ENCODE data around the gene TPT1.

The TPT1 gene

GRCh38 chr13:45333977-45334922, 6.7 kb downstream of the TPT1 start:
- no peak for DNase-seq (ENCODE audit: low read depth)

DNA sequence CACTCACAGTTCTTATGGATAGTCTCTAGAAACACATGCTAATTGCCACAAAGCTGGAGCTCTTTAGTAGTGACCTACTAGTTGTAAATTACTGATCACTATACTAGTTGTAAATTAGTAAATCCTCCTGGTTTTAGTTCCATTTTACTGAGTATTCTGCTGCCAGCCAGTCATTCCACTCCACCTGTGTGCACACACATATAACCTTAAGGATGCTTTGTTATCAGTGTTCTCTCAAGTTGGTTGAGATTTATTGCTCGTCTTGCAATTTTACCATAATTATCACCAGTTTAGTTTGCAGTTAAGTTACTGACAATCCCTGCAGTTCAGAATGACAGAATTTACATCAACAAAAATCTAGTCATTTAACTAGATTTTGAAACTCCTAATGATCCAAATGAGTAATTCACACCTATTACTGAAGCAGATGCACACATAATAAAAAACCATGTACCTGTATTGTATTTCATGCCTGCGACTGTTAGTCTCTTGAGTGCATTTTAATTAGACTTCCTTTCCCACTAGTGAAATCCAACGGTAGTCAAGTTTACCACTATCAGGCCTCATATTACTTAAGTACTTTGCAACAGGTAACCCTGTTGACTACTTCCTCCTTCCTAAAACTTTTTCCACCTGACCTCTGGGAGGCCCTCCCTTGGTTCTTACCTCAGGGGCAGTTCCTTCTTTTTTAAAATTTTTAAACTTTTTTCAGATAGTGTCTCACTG, 7.6 kb downstream of the TPT1 start:
- no peak for DNase-seq (ENCODE audit: low read depth)

DNA sequence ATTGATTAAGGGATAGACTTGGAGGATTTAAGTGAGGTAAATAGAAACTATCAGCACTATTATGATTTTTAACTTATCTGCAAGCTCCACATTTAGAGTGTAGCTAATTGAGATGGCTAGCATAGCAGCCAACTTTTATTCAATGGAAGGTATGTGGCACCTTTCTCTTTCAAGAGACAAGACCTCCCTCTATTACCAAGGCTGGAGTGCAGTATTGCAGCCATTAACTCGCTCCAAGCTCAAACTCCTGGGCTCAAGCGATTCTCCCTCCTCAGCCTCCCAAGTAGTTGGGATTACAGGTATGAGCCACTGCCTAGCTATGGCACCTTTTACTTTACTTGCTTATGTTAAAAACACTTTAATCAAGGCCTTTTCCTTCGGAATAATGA, 8.2 kb downstream of the TPT1 start:
- DNase-seq (ENCODE audit: low read depth), result no peak

DNA sequence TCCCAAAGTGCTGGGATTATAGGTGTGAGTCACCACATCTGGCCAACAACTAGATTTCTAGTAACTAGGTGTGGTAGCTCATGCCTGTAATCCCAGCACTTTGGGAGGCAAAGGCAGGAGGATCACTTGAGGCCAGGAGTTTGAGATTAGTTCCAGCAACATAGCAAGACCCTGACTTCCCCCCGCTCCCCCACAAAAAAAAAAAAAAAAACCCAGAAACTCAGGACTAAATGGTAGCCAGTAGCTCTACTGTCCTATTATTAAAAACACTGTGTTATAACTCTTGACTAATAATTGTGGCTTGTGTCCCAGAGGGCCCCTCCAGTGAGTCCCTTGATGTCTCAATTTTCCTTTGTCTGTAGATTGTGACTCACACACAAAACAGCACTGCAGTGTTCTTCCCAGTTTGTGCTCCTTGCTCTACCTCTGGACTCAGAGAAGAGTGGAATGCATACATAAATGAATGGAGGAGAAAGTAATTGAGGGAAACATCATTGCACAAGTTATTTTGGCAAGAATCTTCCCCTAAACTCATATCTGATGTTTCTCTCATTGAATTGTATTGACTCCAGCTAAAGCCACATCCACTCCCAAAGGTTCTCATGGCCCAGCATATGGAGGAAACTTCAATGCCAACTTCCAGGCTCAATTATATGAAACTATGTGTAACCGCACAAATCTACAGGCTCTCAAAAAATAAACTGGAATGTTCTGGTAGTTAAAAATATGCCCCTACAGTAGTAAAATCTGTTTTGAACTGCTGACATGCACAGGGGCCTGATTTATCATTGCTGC, 8.8 kb downstream of the TPT1 start:
- no peak for DNase-seq (ENCODE audit: low read depth)

DNA sequence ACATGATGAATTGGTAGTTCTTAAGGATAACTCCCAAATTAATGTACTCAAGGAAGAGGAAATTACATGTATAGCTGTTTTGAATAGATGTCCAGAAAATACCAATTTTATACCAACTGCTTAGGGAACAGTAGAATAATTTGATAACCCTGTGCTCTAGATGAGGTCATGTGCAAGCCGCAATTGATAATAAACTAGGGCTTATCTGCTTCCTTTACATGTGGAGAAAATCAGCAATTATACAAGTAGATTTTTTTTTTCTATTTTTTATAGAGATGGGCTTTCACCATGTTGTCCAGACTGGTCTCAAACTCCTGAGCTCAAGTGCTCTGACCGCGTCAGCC, 9.3 kb downstream of the TPT1 start:
- DNase-seq (ENCODE audit: low read depth), result no peak

- no peak for DNase-seq (ENCODE audit: low read depth)
These were observed 9.8 kb downstream of the TPT1 start for GRCh38 chr13:45331123-45331619.

DNA sequence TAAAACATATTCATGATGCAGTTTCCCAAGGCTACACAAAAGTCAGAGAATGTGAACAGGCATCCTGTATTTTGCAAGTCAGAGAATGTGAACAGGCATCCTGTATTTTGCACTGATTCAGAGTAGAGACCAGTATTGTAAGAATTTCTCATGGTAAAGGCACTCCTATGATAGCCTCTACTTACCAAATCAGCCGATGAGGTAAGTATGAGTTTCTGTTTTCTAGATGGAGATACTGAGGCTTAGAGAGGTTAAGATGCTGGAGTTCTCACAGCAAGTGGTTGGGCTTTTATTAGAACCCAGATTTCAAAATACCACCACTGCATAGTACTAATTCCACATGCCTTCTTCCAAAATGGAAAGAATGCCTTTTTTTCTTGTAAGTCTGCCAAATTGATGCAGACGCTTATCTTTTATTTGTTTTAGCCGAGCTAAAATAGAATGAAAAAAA, 12.3 kb downstream of the TPT1 start:
- DNase-seq (ENCODE audit: low read depth), result no peak

DNA sequence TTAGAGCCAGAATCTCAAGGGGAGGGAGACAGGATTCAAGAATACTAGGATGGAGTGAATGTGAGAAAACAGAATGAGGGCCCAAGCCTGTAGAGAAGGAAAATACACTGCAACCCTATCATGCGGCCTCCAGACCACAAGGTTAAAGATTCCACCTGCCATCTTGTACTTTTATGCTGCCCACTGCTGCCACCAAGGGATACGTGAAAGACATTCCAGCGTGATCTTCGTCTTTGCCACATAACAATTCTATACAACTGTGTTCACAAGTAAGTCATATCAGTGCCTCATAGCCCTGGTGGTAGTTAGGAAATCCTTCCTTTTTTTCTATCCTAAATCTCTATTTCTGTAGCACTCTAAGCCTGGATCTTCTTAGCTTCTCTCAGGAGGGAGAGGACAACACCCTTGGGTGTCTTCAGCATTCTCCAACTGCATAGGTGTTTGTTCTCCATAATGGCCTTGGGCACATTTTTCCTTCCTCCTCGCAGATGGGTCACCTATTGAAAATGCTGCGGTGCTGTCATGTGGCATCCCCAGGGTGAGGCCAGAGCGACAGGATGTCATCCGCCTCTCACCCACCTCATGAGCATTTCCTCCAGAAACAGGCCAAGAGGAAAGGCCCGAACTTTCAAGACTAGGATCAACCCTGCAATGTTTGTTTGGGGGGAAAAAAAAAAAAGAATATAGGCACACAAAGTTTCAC, 13.6 kb downstream of the TPT1 start:
- DNase-seq (ENCODE audit: low read depth), result no peak

DNA sequence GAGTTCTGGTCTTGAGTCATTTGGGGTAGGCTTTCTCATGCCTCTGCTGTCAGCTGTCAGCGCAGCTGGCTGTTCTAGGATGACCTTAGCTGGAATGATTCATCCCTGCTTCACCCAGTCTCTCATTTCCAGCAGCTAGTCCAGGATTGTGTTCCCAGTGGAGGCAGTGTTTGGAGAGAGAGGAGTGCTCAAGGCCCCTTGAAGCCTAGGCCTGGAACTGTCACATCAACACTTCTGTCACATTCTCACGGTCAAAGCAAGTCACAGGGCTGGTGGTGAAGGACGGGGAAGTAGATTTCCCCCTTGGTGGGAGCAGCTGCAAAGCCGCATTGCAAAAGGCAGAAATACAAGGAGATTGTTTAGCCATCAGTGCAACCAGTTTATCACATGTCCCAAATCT, 15.2 kb downstream of the TPT1 start:
- DNase-seq (ENCODE audit: low read depth), result no peak

DNA sequence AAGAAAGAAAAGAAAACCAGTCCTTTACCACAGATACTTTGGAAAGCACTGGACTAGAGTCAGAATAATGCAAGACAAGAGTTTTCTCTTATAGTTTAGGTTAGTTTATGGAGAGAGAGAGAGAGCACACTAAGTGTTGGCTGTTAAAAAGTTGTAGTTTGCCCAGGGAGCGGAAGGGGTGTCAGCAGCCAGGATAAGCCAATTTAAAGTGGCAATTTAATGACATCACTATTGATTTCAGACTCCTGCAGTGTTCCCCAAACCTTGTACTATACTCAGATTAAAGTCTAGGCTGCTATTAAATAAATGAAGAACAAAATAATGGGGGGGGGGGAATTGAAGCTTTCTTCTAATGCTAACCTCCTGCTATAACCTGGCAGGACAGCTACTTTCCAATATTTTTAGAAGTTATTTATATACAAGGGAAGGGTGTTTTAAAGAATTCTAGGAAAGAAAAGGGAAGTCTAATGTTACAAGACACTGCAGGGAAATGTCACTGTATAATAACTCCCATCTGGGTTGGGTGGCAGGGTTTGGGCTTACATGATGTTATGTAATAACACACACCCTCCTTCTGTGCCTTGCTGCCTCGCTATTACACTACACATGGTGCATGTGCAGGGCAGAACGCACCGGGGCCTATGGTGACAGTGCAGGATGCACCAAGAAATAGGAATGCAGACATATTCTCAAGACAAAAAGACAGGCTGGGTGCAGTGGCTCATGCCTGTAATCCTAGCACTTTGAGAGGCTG, 19.9 kb downstream of the TPT1 start:
- DNase-seq (ENCODE audit: low read depth), result no peak

GRCh38 chr13:45316996-45317395, 24.0 kb downstream of the TPT1 start:
- no peak for DNase-seq (ENCODE audit: low read depth)

- DNase-seq (ENCODE audit: low read depth), result no peak
These were observed 24.6 kb downstream of the TPT1 start for GRCh38 chr13:45316338-45316737.

DNA sequence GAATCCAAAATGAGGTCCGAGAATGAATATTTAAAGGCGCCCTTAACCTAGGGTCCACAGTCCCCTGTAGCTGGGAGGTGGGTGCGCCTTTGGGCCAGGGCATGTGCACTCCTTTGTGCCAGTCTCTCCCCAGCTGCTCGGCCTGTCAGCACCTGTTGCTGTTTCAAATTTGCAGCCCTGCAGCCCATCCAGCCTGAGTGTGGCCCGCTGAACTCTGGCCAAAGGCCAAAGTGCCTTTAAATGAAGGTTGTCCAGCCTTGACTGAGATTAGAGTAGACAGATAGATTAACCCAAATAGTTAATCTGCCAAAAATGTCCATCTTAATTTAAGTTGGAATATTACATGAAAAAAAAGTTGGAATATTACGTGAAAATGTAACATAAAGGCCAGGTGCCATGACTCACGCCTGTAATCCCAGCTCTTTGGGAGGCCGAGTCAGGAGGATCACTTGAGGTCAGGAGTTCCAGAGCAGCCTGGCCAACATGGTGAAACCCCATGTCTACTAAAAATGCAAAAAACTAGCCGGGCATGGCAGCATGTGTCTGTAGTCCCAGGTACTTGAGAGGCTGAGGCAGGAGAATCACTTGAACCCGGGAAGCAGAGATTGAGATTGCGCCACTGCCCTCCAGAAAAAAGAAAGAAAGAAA, 25.3 kb downstream of the TPT1 start:
- no peak for DNase-seq (ENCODE audit: low read depth)

DNA sequence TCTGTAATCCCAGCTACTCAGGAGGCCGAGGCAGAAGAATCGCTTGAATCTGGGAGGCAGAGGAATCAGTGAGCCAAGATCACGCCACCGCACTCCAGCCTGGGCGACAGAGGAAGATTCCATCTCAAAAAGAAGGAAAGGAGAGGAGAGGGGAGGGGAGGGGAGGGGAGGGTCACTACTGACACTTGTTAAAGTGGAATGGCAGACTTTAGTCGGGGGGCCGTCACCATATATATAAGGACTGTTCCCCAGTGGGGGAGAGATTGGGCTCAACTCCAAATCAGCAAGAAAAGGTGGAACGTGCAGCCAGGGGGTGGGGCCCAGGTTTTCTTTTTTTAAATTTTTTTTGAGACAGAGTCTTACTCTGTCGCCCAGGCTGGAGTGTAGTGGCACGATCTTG, 26.2 kb downstream of the TPT1 start:
- DNase-seq (ENCODE audit: low read depth), result no peak

- no peak for DNase-seq (ENCODE audit: low read depth)
These were observed 30.4 kb downstream of the TPT1 start for GRCh38 chr13:45310341-45311131.

DNA sequence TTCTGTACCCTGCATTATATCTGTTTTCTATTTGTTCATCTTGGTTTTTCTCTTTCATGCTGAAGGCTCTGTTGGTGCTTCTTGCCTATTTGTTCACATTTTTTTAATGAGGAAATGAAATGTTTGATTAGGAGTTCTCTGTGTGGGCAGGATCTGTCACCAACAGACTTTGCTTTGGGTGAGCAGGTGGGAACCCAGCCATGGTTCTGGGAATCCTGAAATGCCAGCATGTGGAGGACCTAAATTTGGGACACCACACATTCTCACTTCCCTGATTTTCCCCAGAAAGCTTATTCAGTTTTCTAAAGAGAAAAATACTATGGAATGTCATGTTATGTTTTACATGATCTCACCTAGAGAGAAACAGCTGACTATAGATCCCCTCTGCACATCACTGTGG, 34.0 kb downstream of the TPT1 start:
- no peak for DNase-seq (ENCODE audit: low read depth)

- DNase-seq (ENCODE audit: low read depth), result no peak
These were observed 35.9 kb downstream of the TPT1 start for GRCh38 chr13:45305079-45305478.

DNA sequence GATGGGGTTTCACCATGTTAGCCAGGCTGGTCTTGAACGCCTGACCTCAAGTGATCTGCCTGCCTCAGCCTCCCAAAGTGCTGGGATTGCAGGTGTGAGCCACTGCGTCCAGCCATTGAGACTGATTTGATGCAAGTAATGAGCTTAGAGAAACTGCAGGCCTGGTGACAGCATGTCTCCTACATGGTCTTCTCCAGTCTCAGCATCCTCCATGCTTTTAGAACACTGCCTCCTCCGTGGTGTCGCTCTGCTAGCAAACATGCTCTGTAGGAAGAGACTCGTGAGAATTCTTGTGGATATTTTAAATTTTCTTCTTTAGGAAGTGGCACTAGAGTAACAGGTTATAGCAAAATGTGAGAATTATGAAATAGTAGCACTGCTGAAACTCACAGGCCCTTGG, 37.1 kb downstream of the TPT1 start:
- DNase-seq (ENCODE audit: low read depth), result no peak

- DNase-seq (ENCODE audit: low read depth), result no peak
These were observed 38.0 kb downstream of the TPT1 start for GRCh38 chr13:45303026-45303425.

GRCh38 chr13:45302507-45302906, 38.5 kb downstream of the TPT1 start:
- DNase-seq (ENCODE audit: low read depth), result no peak
